ENCODE results near the gene TMEM156.

The TMEM156 gene

DNA sequence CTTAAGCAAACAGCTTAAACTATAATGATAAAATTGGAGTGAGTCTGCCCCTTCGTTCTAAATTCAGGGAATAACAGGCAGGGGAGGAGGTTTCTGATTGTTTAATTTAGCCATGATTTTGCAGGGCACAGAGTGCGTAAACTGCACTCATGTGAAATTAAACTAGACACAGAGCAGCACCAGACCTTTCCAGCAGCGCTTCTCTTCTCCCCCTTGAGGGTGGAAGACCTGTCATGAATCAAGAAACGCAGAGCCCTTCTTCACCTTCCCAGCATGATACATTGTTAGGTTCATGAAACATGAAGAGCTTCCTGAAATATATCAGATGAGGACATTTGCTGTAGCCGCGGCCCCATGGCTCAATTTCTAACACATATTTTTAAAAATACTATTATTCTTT, 101.5 kb downstream of the TMEM156 start:
- Histone ChIP-seq H3K9ac (ENCODE audit: low read length) (no peak overlapping the region), H3K79me2 (ENCODE audit: insufficient read depth, low read length) (no peaks in the 10 kb centered on the region), H3K9me3 (ENCODE audit: insufficient read depth, low read length) (no peaks in the 10 kb centered on the region), H3K9me2 (replicated peaks; ENCODE audit: insufficient read depth, low read length) (no peaks in the 10 kb centered on the region), H3K27ac (ENCODE audit: low read depth, low read length) (no peak overlapping the region), H2AFZ (ENCODE audit: low read depth, low read length, severe bottlenecking) (no peak overlapping the region), H3K4me3 (ENCODE audit: insufficient read depth, low read length, poor library complexity, severe bottlenecking) (no peak overlapping the region), H3K4me2 (ENCODE audit: low read depth, low read length, poor library complexity, severe bottlenecking) (no peak overlapping the region), H3F3A (ENCODE audit: insufficient read depth) (no peaks in the 10 kb centered on the region), H3K27me3 (ENCODE audit: low read length) (no peaks in the 10 kb centered on the region), H4K20me1 (ENCODE audit: low read depth, low read length) (no peaks in the 10 kb centered on the region), H3K36me3 (ENCODE audit: low read length) (no peaks in the 10 kb centered on the region)
- TF ChIP-seq EZH2phosphoT487 (conservative IDR thresholded peaks at IDR 0.05; ENCODE audit: low read length), result no peak
- no peak for TF ChIP-seq CTCF (IDR thresholded peaks at IDR 0.05; ENCODE audit: insufficient read depth, low read length, poor library complexity, severe bottlenecking)

GRCh38 chr4:38930204-38930603, 102.0 kb downstream of the TMEM156 start:
- H3F3A ChIP-seq (ENCODE audit: insufficient read depth), result no peaks in the 10 kb centered on the region
- no peak for TF ChIP-seq CTCF (IDR thresholded peaks at IDR 0.05; ENCODE audit: insufficient read depth, low read length, poor library complexity, severe bottlenecking)
- no peak for TF ChIP-seq EZH2phosphoT487 (conservative IDR thresholded peaks at IDR 0.05; ENCODE audit: low read length)
- no peaks in the 10 kb centered on the region for H3K9me3 ChIP-seq (ENCODE audit: insufficient read depth, low read length)
- H2AFZ ChIP-seq (ENCODE audit: low read depth, low read length, severe bottlenecking), result no peak overlapping the region
- H3K27me3 ChIP-seq (ENCODE audit: low read length), result no peaks in the 10 kb centered on the region
- H3K9ac ChIP-seq (ENCODE audit: low read length), result no peak overlapping the region
- H3K9me2 ChIP-seq (replicated peaks; ENCODE audit: insufficient read depth, low read length), result no peaks in the 10 kb centered on the region
- H3K36me3 ChIP-seq (ENCODE audit: low read length), result no peaks in the 10 kb centered on the region
- H4K20me1 ChIP-seq (ENCODE audit: low read depth, low read length), result no peaks in the 10 kb centered on the region
- no peak overlapping the region for H3K4me3 ChIP-seq (ENCODE audit: insufficient read depth, low read length, poor library complexity, severe bottlenecking)
- no peak overlapping the region for H3K27ac ChIP-seq (ENCODE audit: low read depth, low read length)
- H3K79me2 ChIP-seq (ENCODE audit: insufficient read depth, low read length), result no peaks in the 10 kb centered on the region
- no peak overlapping the region for H3K4me2 ChIP-seq (ENCODE audit: low read depth, low read length, poor library complexity, severe bottlenecking)

GRCh38 chr4:38928974-38929373, 103.2 kb downstream of the TMEM156 start:
- TF ChIP-seq EZH2phosphoT487 (conservative IDR thresholded peaks at IDR 0.05; ENCODE audit: low read length) (no peak), CTCF (IDR thresholded peaks at IDR 0.05; ENCODE audit: insufficient read depth, low read length, poor library complexity, severe bottlenecking) (no peak)
- no peaks in the 10 kb centered on the region for H3F3A ChIP-seq (ENCODE audit: insufficient read depth)
- H3K4me2 ChIP-seq (ENCODE audit: low read depth, low read length, poor library complexity, severe bottlenecking), result no peak overlapping the region
- no peak overlapping the region for H3K4me3 ChIP-seq (ENCODE audit: insufficient read depth, low read length, poor library complexity, severe bottlenecking)
- H3K9me2 ChIP-seq (replicated peaks; ENCODE audit: insufficient read depth, low read length), result no peaks in the 10 kb centered on the region
- no peaks in the 10 kb centered on the region for H3K36me3 ChIP-seq (ENCODE audit: low read length)
- no peaks in the 10 kb centered on the region for H4K20me1 ChIP-seq (ENCODE audit: low read depth, low read length)
- H3K9me3 ChIP-seq (ENCODE audit: insufficient read depth, low read length), result no peaks in the 10 kb centered on the region
- H3K27ac ChIP-seq (ENCODE audit: low read depth, low read length), result no peak overlapping the region
- H3K27me3 ChIP-seq (ENCODE audit: low read length), result no peaks in the 10 kb centered on the region
- H2AFZ ChIP-seq (ENCODE audit: low read depth, low read length, severe bottlenecking), result no peak overlapping the region
- H3K9ac ChIP-seq (ENCODE audit: low read length), result no peak overlapping the region
- no peaks in the 10 kb centered on the region for H3K79me2 ChIP-seq (ENCODE audit: insufficient read depth, low read length)

Data from SU-DHL-6 (cell line).